ENCODE results near the gene GMCL1.

The GMCL1 gene

GRCh38 chr2:69796174-69796573 is 33.3 kb upstream of the GMCL1 start:
- no peak overlapping the region for H3K27ac ChIP-seq
- no peak for DNase-seq
- no peak overlapping the region for H3K4me3 ChIP-seq (ENCODE audit: low read depth, low read length)
- H3K9me3 ChIP-seq (ENCODE audit: severe bottlenecking), result no peaks in the 10 kb centered on the region
- no peaks in the 10 kb centered on the region for H3K27me3 ChIP-seq (ENCODE audit: insufficient read depth, low read depth, severe bottlenecking)
- H3K36me3 ChIP-seq, result no peaks in the 10 kb centered on the region
- TF ChIP-seq CTCF (IDR thresholded peaks at IDR 0.05; ENCODE audit: low read depth, low read length), result no peak

DNA sequence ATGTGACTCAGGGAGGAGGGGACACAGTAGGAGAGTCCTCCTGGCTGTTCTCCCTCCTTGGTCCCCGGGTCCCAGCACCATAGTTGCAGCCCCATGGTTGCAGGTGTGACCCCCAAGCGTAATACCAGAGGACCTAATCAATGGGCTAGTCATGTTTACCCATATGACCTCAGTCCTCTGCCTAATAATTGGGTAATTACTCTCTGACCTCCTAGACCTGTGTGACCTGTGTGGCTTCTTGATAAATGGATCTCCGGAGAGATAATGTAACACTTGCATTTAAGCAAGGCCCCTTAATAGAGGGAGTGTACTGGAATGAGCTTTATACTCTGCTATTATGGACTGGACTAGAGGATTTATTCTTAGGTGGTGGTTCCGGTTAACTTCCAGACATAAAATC is 32.2 kb upstream of the GMCL1 start:
- Histone ChIP-seq H3K27ac (no peak overlapping the region), H3K27me3 (ENCODE audit: insufficient read depth, low read depth, severe bottlenecking) (no peaks in the 10 kb centered on the region), H3K9me3 (ENCODE audit: severe bottlenecking) (no peaks in the 10 kb centered on the region), H3K4me3 (ENCODE audit: low read depth, low read length) (no peak overlapping the region), H3K36me3 (no peaks in the 10 kb centered on the region)
- DNase-seq, result no peak
- no peak for TF ChIP-seq CTCF (IDR thresholded peaks at IDR 0.05; ENCODE audit: low read depth, low read length)

GRCh38 chr2:69797836-69798289 is 31.6 kb upstream of the GMCL1 start:
- DNase-seq, result no peak
- Histone ChIP-seq H3K4me3 (ENCODE audit: low read depth, low read length) (no peak overlapping the region), H3K36me3 (no peaks in the 10 kb centered on the region), H3K9me3 (ENCODE audit: severe bottlenecking) (no peaks in the 10 kb centered on the region), H3K27me3 (ENCODE audit: insufficient read depth, low read depth, severe bottlenecking) (no peaks in the 10 kb centered on the region), H3K27ac (no peak overlapping the region)
- TF ChIP-seq CTCF (IDR thresholded peaks at IDR 0.05; ENCODE audit: low read depth, low read length), result no peak

DNA sequence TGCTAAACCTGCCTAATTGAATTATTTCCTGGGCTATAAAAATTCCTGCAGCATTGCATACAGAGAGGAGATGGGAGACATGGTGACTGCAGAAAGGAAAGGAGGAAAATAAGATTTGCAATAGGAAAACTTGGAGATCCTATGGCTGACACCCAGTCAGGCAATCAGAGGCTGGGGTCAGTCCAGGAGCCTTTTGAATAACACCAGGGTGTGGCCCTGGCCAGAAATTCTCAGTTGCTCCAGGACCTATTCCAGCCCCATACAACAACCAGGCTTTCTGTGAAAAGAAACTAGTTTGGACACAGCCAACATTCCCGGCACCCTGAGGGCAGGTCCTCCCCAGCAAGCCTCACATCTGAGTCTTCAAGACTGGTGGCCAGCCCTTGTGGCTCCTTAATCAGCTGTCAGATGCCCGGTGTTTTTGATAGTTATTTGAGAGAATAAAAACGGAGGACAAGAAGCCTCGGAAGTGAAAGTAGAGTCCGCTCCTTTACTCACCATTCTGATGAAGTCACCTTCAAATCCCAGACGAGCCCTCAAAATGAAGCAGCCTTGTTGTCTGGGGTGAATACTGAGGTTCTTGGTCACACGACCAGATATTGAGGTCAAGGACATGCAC is 31.1 kb upstream of the GMCL1 start:
- no peak overlapping the region for H3K27ac ChIP-seq
- no peak overlapping the region for H3K4me3 ChIP-seq (ENCODE audit: low read depth, low read length)
- DNase-seq, result no peak
- H3K27me3 ChIP-seq (ENCODE audit: insufficient read depth, low read depth, severe bottlenecking), result no peaks in the 10 kb centered on the region
- no peak for TF ChIP-seq CTCF (IDR thresholded peaks at IDR 0.05; ENCODE audit: low read depth, low read length)
- no peaks in the 10 kb centered on the region for H3K36me3 ChIP-seq
- H3K9me3 ChIP-seq (ENCODE audit: severe bottlenecking), result no peaks in the 10 kb centered on the region

DNA sequence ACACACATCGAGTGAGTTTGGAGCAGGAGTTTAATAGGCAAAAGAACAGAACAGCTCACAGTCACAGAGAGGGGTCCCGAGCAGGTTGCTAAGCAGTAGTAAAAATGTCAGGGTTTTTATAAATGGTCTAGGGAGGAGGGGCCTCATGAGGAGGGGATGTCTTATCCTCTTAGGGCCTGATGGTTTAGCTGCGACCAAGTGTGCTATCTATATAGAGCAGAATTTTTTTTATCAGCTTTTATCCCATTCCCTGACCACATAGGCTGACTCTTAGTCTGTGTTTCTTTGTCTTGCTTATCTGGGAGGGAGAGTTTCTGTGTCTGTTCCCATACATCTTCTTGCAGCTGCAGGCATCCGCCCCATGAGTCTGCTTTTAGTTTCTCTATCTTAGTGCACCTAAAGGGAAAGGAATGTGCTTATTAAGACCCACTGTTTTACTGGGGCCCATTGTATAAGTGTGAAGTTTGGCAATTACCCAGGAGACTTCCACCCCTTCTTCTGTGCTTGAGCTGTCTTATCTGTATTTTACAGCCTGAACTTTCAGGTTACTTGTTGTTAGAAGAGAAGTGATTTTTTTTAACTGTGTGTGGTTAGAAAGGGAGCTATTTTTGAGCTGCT is 30.4 kb upstream of the GMCL1 start:
- no peaks in the 10 kb centered on the region for H3K9me3 ChIP-seq (ENCODE audit: severe bottlenecking)
- H3K36me3 ChIP-seq, result no peaks in the 10 kb centered on the region
- no peak overlapping the region for H3K4me3 ChIP-seq (ENCODE audit: low read depth, low read length)
- no peak for TF ChIP-seq CTCF (IDR thresholded peaks at IDR 0.05; ENCODE audit: low read depth, low read length)
- no peak overlapping the region for H3K27ac ChIP-seq
- no peak for DNase-seq
- H3K27me3 ChIP-seq (ENCODE audit: insufficient read depth, low read depth, severe bottlenecking), result no peaks in the 10 kb centered on the region
